GM21526 (cell line): ENCODE results near the gene PRR5L.

ENCODE experiments used
- ATAC-seq: cut with Tn5 transposase; IDR thresholded peaks from one replicate; pipeline ENCODE4 v1.9.1; 2021; ENCODE audit warnings: moderate library complexity; ENCODE audit not compliant: unreplicated experiment, low FRiP score

Gene PRR5L

GRCh38 chr11:36295926-36296325 lies at the start of gene PRR5L:
Gene PRR5L (plus strand): TSS chr11:36296288. CDS start chr11:36401122, 104,834 bp downstream.
- ATAC-seq: no peak

DNA sequence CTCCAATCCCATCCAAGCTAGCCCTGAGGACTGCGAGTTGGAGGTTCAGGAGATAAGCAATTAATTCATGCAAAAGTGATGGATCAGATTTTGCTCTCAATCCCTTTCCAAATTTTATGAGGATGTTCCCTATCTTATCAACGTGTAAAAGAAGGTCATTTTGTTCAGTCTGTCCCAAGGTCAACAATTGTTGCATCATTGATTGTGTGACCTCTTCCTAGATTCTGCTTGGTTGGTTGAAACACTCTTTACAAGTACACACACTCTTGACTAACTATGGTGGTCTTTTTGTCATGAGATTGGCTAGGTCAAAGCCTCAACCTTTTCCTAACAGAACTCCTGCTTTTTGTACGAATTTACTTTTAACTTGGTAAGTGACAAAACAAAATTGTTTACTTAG lies 48.6 kb upstream of the PRR5L start:
- ATAC-seq: no peak

- ATAC-seq: no peak
Measured at GRCh38 chr11:36248436-36248835, 47.7 kb upstream of the PRR5L start.

DNA sequence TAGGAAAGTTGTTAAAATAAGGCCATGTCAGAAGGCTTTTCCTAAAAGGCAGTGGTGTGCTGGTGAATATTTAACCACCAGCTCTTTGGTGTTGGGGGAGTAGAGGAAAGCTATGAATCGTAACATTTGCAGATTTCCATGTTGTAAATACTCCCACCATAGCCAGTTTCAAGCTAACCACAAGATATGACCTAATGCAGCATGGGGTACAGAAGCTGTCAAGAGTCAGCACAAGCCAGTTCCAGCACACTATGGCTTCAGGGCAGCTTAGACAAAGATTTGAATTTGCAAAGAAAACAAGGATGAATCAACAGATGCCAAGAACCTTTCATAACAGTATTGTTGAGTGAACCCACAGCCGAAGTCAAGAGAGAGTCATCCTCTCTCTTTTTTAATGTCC lies 46.8 kb upstream of the PRR5L start:
- no peak for ATAC-seq

DNA sequence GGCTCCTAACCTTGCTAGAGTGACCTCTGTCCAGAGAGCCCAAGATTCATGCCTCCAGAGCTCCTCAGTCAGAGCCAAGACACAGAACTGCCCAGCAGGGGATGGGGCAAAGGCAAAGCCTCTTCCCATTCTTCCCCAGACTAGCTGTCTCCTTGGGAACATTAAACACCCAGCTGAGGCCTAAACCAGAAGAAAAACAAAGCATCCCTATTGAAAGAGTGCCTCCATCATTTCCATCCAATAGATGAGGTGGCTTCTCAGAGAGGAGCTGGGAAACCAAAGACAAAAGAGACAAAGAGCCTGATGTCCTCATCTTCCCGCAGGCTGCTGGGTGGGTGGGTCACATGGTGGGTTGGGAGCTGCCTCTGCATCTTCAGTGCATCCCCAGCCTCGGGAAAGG lies 44.3 kb upstream of the PRR5L start:
- ATAC-seq: no peak

DNA sequence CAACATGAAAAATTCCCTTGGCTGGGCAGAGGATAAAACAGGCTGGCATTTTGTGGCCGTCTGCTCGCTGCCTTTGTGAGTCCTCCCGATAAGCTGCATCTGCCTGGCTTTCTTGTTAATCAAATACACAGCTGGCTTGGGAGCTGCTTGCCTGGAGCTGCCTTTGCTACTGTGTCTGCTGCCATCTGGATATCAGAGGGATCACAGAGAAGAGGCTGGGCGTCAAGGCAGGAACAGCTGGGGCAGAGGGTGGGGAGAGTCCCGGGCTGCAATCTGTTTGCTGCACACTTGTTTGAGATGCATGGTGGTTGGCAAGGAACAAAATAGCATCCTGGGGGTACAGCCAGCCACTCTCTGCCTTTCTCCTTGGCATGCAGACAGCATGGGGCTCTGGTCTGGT lies 42.9 kb upstream of the PRR5L start:
- no peak for ATAC-seq

GRCh38 chr11:36254713-36255112 lies 41.4 kb upstream of the PRR5L start:
- no peak for ATAC-seq

GRCh38 chr11:36257351-36257750 lies 38.7 kb upstream of the PRR5L start:
- ATAC-seq: no peak

DNA sequence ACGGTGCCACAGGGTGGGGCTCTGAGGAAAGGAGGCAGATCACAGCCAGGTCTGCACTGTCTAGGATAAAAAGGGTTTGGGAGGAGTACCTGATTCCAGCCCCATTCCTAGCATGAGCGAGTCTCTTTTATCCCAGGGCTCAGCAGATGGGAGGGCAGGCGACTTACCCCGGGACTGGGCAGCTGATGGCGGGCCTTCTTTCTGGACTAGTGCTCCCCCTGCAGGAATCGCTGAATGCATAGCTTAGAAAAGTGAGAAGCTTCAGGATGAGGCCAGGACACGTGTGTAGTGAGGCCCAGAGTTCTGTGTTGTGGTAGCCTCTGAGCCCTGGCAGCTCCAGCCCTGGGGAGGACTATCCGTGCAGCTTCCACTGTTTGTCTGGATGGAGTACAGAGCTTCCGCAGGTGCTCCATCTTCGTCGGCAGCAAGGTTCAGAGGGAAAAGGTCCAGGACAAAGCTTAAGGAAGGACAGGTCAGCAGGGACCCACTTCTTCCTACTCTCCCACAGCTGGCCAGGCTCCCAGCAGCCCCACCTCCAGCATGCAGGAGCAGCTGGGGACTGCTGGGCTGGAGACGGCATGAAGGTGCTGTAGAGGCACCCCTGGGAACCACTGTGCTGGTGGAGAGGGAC lies 37.2 kb upstream of the PRR5L start:
- no peak for ATAC-seq

DNA sequence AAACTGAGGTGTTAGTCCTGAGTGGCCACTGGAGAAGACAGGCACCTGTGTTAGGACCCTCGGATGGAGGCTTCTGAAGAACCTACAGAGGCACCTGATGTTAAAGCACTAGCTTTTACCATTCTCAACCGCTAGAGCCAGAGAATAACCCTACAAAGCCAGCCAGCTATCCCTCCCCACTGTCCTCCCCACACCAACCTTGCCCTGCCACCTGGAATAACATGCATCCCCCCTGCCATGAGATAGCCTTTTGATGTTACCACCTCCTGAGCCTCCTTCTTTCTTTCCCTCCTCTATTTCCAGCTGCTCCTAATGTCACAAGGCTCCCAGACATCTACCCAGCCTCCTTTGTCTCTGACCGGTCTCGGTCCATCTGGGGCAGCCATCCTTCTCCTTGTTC lies 35.0 kb upstream of the PRR5L start:
- no peak for ATAC-seq

DNA sequence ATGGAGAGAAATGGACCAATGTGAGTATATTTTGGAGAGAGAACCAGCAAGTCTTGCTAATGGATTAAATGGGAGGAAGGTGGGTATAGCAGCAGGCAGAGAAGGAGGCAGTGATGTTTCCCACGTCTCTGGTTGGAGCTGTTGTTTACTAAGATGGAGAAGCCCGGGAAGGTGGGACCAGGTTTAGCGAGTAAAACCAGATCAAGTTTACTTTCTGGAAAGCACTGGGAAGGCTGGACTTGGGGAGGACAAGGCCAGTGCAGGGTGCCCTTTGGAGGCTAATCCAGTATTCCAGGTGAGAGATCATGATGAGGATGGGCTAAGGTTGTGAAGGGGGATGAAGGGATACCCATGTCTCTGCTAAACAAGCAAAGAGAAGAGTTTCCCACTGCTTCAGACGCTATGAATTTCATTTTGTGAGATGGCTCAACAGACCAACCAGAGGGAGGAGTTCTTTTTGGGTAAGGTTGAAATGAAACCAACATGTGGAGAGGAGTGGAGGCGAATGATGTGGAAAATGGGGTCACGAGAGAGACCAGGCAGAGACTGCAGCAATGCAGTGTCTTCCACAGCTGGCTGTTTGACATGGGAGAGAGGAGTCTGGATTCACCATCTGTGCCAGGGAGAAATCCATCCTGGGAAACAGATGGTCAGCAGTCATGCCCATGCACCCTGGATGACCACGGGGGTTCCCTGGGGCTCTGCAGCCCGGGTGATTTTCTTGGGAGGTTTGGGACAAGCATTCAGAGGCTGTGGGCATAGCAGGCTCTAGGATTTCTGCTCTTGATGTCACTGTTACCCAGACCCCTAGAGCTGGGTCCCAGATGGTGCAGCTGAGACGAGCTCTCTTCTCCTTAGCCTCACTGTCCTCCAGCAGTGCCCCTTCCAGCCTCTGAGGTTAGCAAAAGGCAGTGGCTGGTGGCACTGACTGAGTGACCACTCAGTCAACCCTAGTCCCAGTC lies 31.8 kb upstream of the PRR5L start:
- ATAC-seq: no peak

GRCh38 chr11:36264973-36265344 lies 31.1 kb upstream of the PRR5L start:
- ATAC-seq: no peak

- peak; percentile 82 for ATAC-seq
Measured at GRCh38 chr11:36265793-36266628, 30.1 kb upstream of the PRR5L start.

- no peak for ATAC-seq
Measured at GRCh38 chr11:36266767-36267166, 29.3 kb upstream of the PRR5L start.

DNA sequence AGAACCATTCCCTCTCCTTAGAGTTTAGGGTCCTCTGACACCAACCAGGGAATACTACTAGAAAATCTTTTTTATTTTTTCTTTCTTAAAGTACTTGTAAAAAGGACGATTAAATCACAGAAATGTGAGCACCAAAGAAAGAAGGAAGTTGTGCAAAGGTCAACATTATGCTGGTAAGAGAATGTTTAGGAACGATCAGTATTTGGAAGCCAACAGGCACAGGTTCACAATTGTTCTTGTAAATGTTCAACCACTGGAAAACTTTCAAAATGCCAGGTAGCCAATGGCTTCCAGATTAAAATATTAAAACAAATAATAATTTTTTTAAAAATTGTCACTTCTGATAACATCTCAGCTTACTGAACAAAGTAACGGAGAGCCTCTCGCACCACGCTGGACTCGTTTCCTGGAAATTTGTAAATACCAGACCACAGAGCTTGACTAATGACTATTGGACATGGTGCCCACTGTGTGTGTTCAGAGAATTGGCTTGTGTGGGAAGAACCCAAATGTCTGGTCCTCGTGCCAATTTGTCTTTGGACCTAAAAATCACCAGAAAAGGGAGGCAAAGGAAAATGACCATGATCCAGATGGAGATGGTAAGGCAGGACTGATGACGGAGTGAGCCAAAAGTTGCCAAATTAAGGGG lies 27.6 kb upstream of the PRR5L start:
- ATAC-seq: no peak

GRCh38 chr11:36270701-36271100 lies 25.4 kb upstream of the PRR5L start:
- no peak for ATAC-seq

DNA sequence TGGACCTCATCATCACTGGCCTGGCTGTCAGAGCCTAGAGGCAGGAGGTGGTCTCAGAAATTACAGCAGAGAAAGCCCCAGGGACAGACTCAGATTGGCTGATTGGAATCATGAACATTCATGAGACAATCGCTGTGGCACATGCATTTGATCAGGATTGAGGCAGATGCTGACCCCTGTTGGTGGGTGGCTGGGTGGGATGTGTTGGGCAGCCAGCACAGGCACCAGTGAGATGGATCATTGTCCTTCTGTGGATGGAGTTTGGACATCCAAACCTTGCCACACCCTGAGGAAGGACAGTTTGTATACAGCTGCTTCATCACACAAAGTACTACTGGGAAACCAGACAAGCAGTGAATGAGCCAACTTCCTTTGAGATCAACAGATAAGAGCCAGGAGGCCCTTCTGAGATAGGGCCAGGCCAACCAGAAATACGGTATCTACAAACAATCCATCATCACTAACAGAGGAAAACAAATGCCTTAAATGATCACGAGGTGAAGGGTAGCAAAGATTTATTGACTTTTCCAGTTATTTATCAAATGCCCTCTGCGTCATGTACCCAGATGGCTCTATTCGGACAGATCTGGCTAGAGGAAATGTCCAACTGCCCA lies 24.2 kb upstream of the PRR5L start:
- no peak for ATAC-seq

DNA sequence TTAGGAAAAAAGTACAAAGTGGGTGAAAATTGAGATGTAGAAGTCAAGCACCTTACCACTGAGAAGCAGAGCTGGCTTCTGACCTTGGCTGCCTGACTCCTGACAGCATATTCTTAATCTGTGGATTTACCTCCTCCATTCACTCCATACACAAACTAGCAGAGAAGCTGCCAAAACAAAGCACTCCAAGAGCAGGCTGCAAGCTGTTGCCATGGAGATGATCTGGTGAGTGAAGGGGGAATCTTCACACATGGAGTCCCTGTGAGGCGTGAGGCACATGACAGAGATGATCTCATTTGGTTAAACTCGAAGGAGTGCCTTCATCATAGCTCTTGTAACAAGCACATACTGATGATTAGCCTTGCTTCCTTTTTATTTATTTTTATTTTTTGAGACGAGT lies 23.0 kb upstream of the PRR5L start:
- no peak for ATAC-seq

DNA sequence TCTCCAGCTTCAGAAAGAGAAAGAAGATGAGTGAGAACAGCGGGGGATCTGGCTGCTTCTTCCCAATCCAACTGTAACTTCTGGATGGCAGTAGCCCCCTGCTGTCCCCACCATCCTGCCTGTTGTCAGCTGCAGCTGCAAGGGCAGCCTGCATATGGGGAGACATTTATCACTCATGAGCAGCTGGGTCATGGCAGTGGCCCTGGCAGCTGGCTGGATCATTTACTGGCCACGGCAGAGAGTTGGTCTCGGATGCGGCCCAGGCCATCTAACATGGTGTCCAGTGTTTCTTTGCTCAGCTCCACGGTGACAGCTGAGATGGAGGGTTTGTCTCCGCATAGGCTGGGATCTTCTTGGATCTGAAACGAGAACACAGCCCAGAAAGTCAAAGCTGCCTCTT lies 21.7 kb upstream of the PRR5L start:
- no peak for ATAC-seq
